GM18867 (cell line): ENCODE measurements around the gene TNIK.
"Not testable (repeated sequence)": the region's sequence is repeated elsewhere in the genome, so short reads cannot be mapped to it uniquely, and the experiment has no call there.

Experiments
- ATAC-seq: cut with Tn5 transposase; IDR thresholded peaks from one replicate; pipeline ENCODE4 v1.9.1; 2021; ENCODE audit warnings: mild to moderate bottlenecking, moderate library complexity; ENCODE audit not compliant: unreplicated experiment

The TNIK gene

GRCh38 chr3:171287761-171288160 lies 172.4 kb downstream of the TNIK start:
- not testable (repeated sequence) for ATAC-seq

GRCh38 chr3:171286580-171287249 lies 173.5 kb downstream of the TNIK start:
- peak; percentile 50 for ATAC-seq

GRCh38 chr3:171285287-171285686 lies 174.9 kb downstream of the TNIK start:
- peak; percentile 55 for ATAC-seq

GRCh38 chr3:171284308-171285075 lies 175.7 kb downstream of the TNIK start:
- peak; percentile 40 for ATAC-seq

GRCh38 chr3:171283848-171284222 lies 176.4 kb downstream of the TNIK start:
- ATAC-seq, result no peak

GRCh38 chr3:171283183-171283847 lies 176.9 kb downstream of the TNIK start:
- no peak for ATAC-seq

GRCh38 chr3:171282041-171282440 lies 178.2 kb downstream of the TNIK start:
- ATAC-seq, result no peak

GRCh38 chr3:171281256-171281992 lies 178.8 kb downstream of the TNIK start:
- no peak for ATAC-seq

- no peak for ATAC-seq
These were observed 180.2 kb downstream of the TNIK start for GRCh38 chr3:171279972-171280371.

- ATAC-seq, result no peak
These were observed 182.0 kb downstream of the TNIK start for GRCh38 chr3:171278299-171278590.

GRCh38 chr3:171277456-171278298 lies 182.5 kb downstream of the TNIK start:
- no peak for ATAC-seq

- ATAC-seq, result no peak
These were observed 183.3 kb downstream of the TNIK start for GRCh38 chr3:171276923-171277322.

- no peak for ATAC-seq
These were observed 186.0 kb downstream of the TNIK start for GRCh38 chr3:171274222-171274621.

GRCh38 chr3:171270541-171270940 lies 189.7 kb downstream of the TNIK start:
- no peak for ATAC-seq

GRCh38 chr3:171269542-171269941 lies 190.7 kb downstream of the TNIK start:
- ATAC-seq, result peak; percentile 35

- no peak for ATAC-seq
These were observed 191.5 kb downstream of the TNIK start for GRCh38 chr3:171268677-171269076.

- ATAC-seq, result no peak
These were observed 193.1 kb downstream of the TNIK start for GRCh38 chr3:171267104-171267503.

GRCh38 chr3:171266740-171267073 lies 193.5 kb downstream of the TNIK start:
- ATAC-seq, result no peak

GRCh38 chr3:171266034-171266739 lies 194.0 kb downstream of the TNIK start:
- no peak for ATAC-seq

GRCh38 chr3:171264758-171265157 lies 195.4 kb downstream of the TNIK start:
- ATAC-seq, result no peak
